Transverse colon (tissue), 4 donors: ENCODE results near the gene UNC13A. TPM values are rescaled to one million over a fixed set of nuclear protein-coding genes. Genes with fewer than 3 reads are reported as not detected.

ENCODE experiments used
- DNase-seq: peaks from one replicate; pipeline ENCODE4 v3.0.0-alpha.2; 2019
- H3K27ac ChIP-seq, 4 donors: fragments of 200-600 bp; sonication (generic); 2 replicates each; pipeline ENCODE4 v1.5.1; 2016 to 2018; ENCODE audit warnings: inconsistent platforms in 4 of 4
- H3K27me3 ChIP-seq: fragments of 200-600 bp; sonication (generic); 2 replicates; pipeline ENCODE4 v1.5.1; 2017; ENCODE audit warnings: inconsistent platforms
- H3K36me3 ChIP-seq, 4 donors: fragments of 200-600 bp; sonication (generic); 2 replicates each; pipeline ENCODE4 v1.5.1; 2017 to 2019; ENCODE audit warnings: inconsistent platforms in 4 of 4
- H3K4me1 ChIP-seq, 4 donors: fragments of 200-600 bp; sonication (generic); 2 replicates each; pipeline ENCODE4 v1.5.1; 2017 to 2020; ENCODE audit warnings: inconsistent platforms in 4 of 4
- H3K4me3 ChIP-seq, 4 donors: fragments of 200-600 bp; sonication (generic); 1 replicate in 1 of 4; 2 replicates in 3 of 4; pipeline versions ENCODE4 v1.5.1 to v1.6.1; 2017 to 2019; ENCODE audit warnings: inconsistent platforms in 4 of 4
- H3K9me3 ChIP-seq, 2 donors: fragments of 200-600 bp; sonication (generic); 2 replicates each; pipeline ENCODE4 v1.5.1; 2017 to 2019; ENCODE audit warnings: inconsistent platforms in 2 of 2
- CTCF ChIP-seq, 5 experiments: fragments of 200-600 bp in 3 of 5; fragments of 450-650 bp in 2 of 5; sonication (generic) in 3 of 5; IDR thresholded peaks; 1 replicate in 2 of 5; 2 replicates in 3 of 5; pipeline ENCODE4 v1.5.1; 2016 to 2017; ENCODE audit warnings: antibody characterized with exemption in 5 of 5, inconsistent platforms in 3 of 5, mild to moderate bottlenecking in 2 of 5, moderate library complexity in 1 of 5
- EP300 ChIP-seq: sonication (generic); formaldehyde crosslinking; IDR thresholded peaks from one replicate; pipeline ENCODE4 v1.6.1; 2017; ENCODE audit warnings: antibody characterized with exemption, low read depth
- POLR2A ChIP-seq: fragments of 450-650 bp; IDR thresholded peaks from one replicate; pipeline ENCODE4 v1.6.1; 2016; ENCODE audit warnings: antibody characterized with exemption, mild to moderate bottlenecking, moderate library complexity
- POLR2AphosphoS5 ChIP-seq, 3 donors: sonication (generic); formaldehyde crosslinking; IDR thresholded peaks; one replicate each; pipeline ENCODE4 v1.6.1; 2016; ENCODE audit warnings: antibody characterized with exemption in 3 of 3
- WGBS, 2 donors: methylation state at CpG; one replicate each; pipeline ENCODE4 v1.1.5; 2018; ENCODE audit warnings: low coverage in 1 of 2; 5-methylcytosine and 5-hydroxymethylcytosine counted together
- in situ Hi-C, 4 donors: fragments of 200-750 bp; cut with MboI; loops; one replicate each; pipeline versions ENCODE4 v1.15.0 to v1.15.1; 2017; ENCODE audit warnings: low sequenced_read_pairs in 3 of 4, low pct_ligation_motif_present in 1 of 4, low pct_unique_long_range_greater_than_20kb in 1 of 4
- intact Hi-C: fragments of 100-400 bp; cut with DNase I; formaldehyde crosslinking; loops from one replicate; pipeline ENCODE4 v1.15.1; 2023; ENCODE audit warnings: low total_unique reads
- total RNA-seq, 4 donors: library from RNA; depleted of rRNA; stranded (reverse); fragments of >200 nt; gene quantifications; one replicate each; pipeline ENCODE4 v1.1.0, GENCODE V29; 2016

Gene UNC13A
- total RNA-seq, 4 donors from 2014 or later: under 0.01 to 1.9 (median 0.30) TPM

GRCh38 chr19:17579661-17580244, 108.4 kb downstream of the UNC13A start:
- no peak for TF ChIP-seq POLR2AphosphoS5 (IDR thresholded peaks at IDR 0.05)
- no peak for TF ChIP-seq CTCF (IDR thresholded peaks at IDR 0.05)
- no peak for TF ChIP-seq POLR2A
- TF ChIP-seq EP300: no peak
- Histone ChIP-seq H3K27me3 (no peaks in the 10 kb centered on the region), H3K36me3 (peaks cover 0 to 15% (median 7%) of the 10 kb centered on the region in 4 donors), H3K4me3 (no peak overlapping the region), H3K4me1 (peaks cover 0 to 18% (median 10%) of the 10 kb centered on the region in 4 donors), H3K27ac (peak overlapping the region; percentile 14 to 70 (median 60)), H3K9me3 (no peaks in the 10 kb centered on the region)
- intact Hi-C loops: no loop called here
- DNase-seq: peak; percentile 78
- 38 to 40% methylated on average over 1 to 16 of the region's 16 CpGs for WGBS, 2 donors
- in situ Hi-C loops: no loop called here

GRCh38 chr19:17577457-17578097, 110.6 kb downstream of the UNC13A start:
- intact Hi-C loops: no loop called here
- DNase-seq: no peak
- in situ Hi-C loops: no loop called here
- TF ChIP-seq POLR2AphosphoS5 (IDR thresholded peaks at IDR 0.05) (no peak), POLR2A (no peak), EP300 (no peak), CTCF (IDR thresholded peaks at IDR 0.05) (no peak)
- WGBS, 2 donors: 80 to 89% methylated on average over 2 to 22 of the region's 22 CpGs
- Histone ChIP-seq H3K9me3 (no peaks in the 10 kb centered on the region), H3K27ac (no peak overlapping the region), H3K4me3 (no peak overlapping the region), H3K27me3 (no peaks in the 10 kb centered on the region), H3K36me3 (peaks cover 0 to 18% (median 7%) of the 10 kb centered on the region in 4 donors), H3K4me1 (peaks cover 0 to 18% (median 10%) of the 10 kb centered on the region in 4 donors)

GRCh38 chr19:17576758-17577456, 111.2 kb downstream of the UNC13A start:
- 77% methylated on average over 33 of the region's 34 CpGs; no CpG with 5 or more reads in 1 of the 2 donors for WGBS, 2 donors
- in situ Hi-C loops: no loop called here
- DNase-seq: peak; percentile 84
- no peaks in the 10 kb centered on the region for H3K9me3 ChIP-seq
- H3K4me1 ChIP-seq: peaks cover 0 to 18% (median 10%) of the 10 kb centered on the region in 4 donors
- H3K27ac ChIP-seq: peak overlapping the region in 3 of 4 donors; percentile 19 to 48 (median 24)
- H3K4me3 ChIP-seq: no peak overlapping the region
- no peaks in the 10 kb centered on the region for H3K27me3 ChIP-seq
- TF ChIP-seq EP300 (no peak), POLR2AphosphoS5 (IDR thresholded peaks at IDR 0.05) (no peak), CTCF (IDR thresholded peaks at IDR 0.05) (no peak), POLR2A (no peak)
- intact Hi-C loops: no loop called here
- peaks cover 0 to 20% (median 8%) of the 10 kb centered on the region in 4 donors for H3K36me3 ChIP-seq
